WI38 (cell line): ENCODE measurements around the gene PEA15.
A peak's percentile ranks its signal among the peaks of the same experiment; 100 is the strongest.

Source experiments
- H3K4me3 ChIP-seq: 2 replicates; pipeline ENCODE4 v1.5.1; 2011; ENCODE audit warnings: low read depth, mild to moderate bottlenecking, control low read depth, low read length
- TF ChIP-seq, protein P1 (sequence below): IDR thresholded peaks from 2 replicates; pipeline ENCODE4 v1.5.1; 2012; ENCODE audit warnings: low read depth, mild to moderate bottlenecking, control low read depth, low read length

Gene PEA15

DNA sequence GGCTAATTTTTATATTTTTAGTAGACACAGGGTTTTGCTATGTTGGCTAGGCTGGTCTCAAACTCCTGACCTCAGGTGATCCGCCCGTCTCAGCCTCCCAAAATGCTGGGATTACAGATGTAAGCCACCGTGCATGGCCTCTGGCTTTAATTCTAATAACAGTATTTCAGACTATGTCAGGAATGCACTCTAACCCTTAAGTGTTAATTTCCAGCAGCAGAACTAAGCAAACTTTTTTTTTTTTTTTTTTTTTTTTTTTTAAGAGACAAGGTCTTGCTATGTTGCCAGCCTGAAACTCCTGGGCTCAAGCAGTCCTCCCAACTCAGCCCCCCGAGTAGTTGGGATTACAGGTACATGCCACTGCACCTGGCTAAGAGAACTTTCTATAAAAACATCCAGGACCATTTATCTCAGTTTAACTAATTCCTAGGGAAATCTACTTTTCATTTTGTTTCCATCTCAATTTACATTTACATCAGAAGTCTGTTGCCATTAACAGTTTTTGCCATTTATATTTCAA, 50.7 kb downstream of the PEA15 start:
- TF ChIP-seq, protein P1, sequence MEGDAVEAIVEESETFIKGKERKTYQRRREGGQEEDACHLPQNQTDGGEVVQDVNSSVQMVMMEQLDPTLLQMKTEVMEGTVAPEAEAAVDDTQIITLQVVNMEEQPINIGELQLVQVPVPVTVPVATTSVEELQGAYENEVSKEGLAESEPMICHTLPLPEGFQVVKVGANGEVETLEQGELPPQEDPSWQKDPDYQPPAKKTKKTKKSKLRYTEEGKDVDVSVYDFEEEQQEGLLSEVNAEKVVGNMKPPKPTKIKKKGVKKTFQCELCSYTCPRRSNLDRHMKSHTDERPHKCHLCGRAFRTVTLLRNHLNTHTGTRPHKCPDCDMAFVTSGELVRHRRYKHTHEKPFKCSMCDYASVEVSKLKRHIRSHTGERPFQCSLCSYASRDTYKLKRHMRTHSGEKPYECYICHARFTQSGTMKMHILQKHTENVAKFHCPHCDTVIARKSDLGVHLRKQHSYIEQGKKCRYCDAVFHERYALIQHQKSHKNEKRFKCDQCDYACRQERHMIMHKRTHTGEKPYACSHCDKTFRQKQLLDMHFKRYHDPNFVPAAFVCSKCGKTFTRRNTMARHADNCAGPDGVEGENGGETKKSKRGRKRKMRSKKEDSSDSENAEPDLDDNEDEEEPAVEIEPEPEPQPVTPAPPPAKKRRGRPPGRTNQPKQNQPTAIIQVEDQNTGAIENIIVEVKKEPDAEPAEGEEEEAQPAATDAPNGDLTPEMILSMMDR = no peak
- no peak overlapping the region for H3K4me3 ChIP-seq

DNA sequence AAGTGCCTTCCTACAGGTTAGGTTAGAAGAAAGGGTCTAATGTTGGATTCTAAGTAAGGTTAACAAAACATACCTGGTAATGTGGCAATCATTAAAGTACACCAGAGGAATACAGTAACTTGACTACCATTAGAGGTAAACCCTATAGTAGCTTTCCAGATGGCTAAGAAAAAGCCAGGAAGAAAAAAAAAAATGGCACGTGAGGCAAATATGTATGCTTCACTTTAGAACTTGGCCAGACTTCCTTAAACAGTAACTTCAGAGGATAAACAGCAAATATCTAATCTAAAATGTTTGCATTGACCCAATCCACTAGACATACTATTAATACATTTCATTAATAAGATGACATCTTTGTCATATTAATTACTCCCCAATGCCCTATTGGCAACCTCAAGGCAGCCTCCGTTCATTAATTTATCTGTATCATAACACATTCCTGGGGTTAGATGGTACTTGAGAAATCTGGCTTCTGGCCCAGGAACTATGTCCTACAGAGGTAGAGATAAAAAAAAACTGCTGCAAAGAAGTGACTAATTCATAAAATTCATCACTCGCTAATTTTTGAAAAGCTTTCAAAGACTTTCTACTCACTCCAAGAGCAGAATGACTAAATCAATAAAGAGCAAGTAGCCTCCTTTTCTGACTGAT, 51.3 kb downstream of the PEA15 start:
- TF ChIP-seq, protein P1 = no peak

DNA sequence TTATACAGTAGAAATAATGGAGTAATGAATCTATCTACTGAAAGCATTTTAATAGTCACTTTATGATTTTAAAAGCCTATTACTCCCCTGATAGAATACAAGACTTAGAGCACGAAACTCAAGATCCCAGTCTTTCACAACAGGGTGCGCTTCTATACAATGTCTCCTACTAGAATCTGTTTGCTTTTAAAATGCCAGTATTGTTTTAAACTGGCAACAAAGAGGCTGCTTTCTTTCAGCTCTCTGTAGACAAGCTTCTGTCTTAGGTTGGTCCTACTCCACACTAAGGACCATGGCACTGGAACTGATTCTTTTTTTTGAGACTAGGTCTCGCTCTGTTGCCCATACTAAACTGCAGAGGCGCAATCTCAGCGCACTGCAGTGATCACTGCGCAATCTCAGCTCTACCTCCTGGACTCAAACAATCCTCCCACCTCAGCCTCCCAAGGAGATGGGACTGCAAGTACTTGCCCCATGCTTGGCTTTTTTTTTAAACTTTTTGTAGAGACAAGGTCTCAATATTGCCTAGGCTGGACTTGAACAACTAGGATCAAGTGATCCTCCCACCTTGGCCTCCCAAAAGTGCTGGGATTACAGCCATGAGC, 52.3 kb downstream of the PEA15 start:
- TF ChIP-seq, protein P1 = no peak
- no peak overlapping the region for H3K4me3 ChIP-seq

More for the DNA sequence above, 51.3 kb downstream of the PEA15 start:
- H3K4me3 ChIP-seq = no peak overlapping the region

DNA sequence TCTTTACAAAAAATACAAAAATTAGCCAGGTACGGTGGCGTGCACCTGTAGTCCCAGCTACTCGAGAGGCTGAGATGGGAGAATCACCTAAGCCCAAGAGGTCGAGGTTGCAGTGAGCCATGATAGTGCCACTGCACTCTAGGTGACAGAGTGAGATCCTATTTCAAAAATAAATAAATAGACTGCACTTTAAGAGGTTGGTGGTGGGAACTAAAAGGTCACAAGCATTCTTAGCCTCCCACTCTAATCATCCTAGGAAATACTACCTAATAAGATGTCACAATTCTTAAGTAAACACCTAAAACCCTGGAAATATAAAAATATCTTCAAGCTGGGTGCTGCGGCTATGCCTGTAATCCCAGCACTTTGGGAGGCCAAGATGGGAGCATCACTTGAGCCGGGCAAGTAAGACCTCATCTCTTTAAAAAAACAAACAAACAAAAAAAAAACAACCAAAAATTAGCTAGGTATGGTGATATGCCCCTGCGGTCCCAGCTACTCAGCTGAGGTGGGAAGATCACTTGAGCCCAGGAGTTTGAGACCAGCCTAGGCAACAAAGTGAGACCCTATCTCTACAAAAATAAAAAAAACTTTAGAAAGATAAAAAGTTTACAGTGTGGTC, 53.1 kb downstream of the PEA15 start:
- H3K4me3 ChIP-seq = no peak overlapping the region

DNA sequence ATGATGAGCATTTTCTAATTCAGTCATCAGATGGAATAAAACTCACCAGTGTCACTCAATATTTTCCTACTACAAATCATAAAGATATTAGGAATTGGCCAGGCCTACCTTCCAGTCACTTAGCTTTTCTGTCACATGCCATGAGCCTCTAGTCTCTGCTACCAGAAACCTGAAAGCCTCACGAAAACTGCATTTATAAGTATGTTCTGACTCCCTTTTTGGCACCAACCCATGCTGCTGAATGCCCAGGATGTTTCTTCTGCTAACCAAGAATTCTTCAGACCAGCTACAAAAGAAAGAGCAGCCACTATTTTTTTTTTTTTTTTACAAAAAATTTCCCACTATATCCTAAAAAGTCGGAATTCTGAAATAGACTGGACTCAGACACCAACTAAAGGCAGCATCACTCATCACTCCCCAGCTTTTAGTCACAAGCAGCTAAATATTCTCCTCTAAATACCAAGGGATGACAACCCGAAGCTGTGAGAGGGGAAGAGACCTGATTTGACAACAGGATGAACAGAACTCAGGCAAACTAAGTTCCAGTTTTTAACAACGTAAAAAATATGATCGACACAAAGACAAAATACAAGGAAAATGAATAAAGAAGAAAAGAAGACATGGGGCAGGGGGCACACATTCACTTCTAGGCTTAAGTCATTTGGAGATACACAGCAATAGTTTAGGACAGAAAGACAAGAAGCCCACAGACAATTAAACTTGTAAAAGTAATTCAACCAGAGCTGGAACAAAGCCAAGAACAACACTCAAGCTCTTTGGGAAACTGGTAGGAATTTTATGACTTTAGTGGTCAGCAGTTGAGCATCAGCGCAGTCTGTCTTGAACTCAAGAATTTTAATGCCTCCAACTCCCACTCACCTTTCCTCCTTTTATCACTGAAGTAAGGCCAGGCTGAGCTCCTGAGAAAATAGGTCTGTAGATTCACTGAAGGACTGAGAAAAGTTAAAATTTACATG, 55.5 kb downstream of the PEA15 start:
- peak overlapping the region; percentile 97 for H3K4me3 ChIP-seq
- TF ChIP-seq, protein P1 = no peak

More for the DNA sequence above, 53.1 kb downstream of the PEA15 start:
- TF ChIP-seq, protein P1 = no peak

DNA sequence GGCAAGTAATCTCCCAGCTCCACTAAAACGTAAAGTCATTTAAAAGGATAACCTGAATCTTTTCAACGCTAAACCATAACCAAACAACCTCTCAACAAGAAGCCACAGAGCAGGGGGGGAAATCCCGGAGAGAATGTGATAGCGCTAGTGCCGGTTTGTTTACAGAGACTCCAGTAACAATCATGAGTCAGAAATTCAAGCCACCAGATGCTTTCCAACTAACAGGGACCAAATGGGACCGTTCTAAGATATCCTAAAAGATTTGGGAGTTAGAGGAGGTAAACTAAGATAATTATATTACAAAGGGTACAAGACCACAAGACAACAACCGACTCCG, 56.3 kb downstream of the PEA15 start:
- TF ChIP-seq, protein P1 = no peak
- peak overlapping the region; percentile 97 for H3K4me3 ChIP-seq
